K562 treated with DMSO at 1 percent for 4 hours (cell line): ENCODE data around the gene ADAD2. TPM values are rescaled to one million over a fixed set of nuclear protein-coding genes. Genes with fewer than 3 reads are reported as not detected.

Experiments used
- total RNA-seq: library from RNA; unstranded; fragments of 300-600 nt; gene quantifications from 2 replicates; pipeline ENCODE4 v1.2.3, GENCODE V29; 2022; ENCODE audit not compliant: insufficient read depth

ADAD2 gene
- not detected in 2 replicates for total RNA-seq

DNA sequence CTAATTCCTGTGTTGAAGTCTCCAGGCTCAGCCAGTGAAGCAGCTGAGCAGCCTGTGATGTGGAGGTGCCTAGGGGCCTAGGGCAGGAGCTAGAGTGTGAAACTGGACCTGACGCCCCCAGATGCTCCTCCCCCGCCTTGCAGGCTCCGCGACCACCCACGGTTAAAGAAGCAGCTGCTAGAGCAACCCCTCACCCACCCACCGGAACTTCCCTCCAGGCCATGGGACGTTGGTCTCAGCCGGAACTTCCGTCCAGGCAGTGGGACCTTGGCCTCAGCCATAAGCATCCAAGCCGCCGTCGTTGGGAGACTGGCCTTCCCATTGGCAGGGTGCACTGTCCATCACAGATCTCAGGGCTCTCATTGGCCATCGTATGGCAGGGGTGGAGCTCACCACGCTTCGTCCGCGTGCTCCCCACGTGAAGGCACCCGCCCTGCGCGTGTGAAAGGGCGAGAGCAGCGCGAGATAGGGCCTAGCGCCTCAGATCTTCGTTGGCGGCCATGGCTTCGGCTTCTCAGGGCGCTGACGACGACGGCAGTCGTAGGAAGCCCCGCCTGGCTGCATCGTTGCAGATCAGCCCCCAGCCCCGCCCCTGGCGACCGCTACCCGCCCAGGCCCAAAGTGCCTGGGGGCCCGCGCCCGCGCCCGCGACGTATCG lies at the start of gene ADAD2:
Gene ADAD2 (plus strand): TSS at position 427 of the 658 bp plus-strand sequence. CDS start 74 bp downstream, at position 501.

GRCh38 chr16:84144859-84145639 lies 45.9 kb upstream of the ADAD2 start, which contains the start of the genes DNAAF1 and HSDL1:
Gene DNAAF1 (plus strand): TSS chr16:84145308. CDS start chr16:84145441, 133 bp downstream.
Gene HSDL1 (minus strand): TSS chr16:84145177. CDS start chr16:84131321, 13,856 bp downstream.

GRCh38 chr16:84186685-84187437 lies 4.1 kb upstream of the ADAD2 start, which contains the start of gene TAF1C:
Gene TAF1C (minus strand): TSS chr16:84187057. CDS start chr16:84184988, 2,069 bp downstream.

DNA sequence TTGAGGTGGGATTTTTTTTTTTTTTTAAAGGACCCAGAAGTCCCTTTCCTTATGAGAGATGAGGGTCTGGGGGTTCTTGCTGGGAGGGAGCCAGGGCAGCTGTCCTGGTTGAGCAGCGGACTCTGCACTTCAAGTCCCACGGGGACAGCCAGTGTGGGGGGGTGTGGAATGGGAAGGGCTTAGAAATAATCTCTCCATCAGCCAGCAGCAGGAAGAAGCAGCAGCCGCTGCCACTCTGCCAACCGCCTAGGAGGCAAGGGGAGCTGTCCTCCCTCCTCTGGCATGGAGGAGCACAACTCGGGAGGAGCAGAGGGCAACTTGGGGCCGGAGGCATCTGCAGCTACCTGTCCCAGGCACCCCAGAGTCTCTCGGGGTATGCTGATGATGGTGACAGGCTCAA lies 49.0 kb downstream of the ADAD2 start, which contains the start of gene KCNG4:
Gene KCNG4 (minus strand): TSS at position 104 of the 400 bp plus-strand sequence. CDS start 2,527 bp downstream, outside the sequence.

Other genes starting within 250 kb of the ADAD2 start
- 8.4 and 12.5 TPM in 2 replicates for gene OSGIN1, start 237.9 kb upstream of the ADAD2 start, total RNA-seq
- not detected in 2 replicates for gene NECAB2, start 222.9 kb upstream of the ADAD2 start, total RNA-seq
- not detected in 2 replicates for gene SLC38A8, start 148.4 kb upstream of the ADAD2 start, total RNA-seq
- 75.4 and 83.6 TPM in 2 replicates for gene MBTPS1, start 74.2 kb upstream of the ADAD2 start, total RNA-seq
- gene HSDL1, start 46.0 kb upstream of the ADAD2 start, total RNA-seq = 35.6 and 48.7 TPM in 2 replicates
- gene DNAAF1, start 45.8 kb upstream of the ADAD2 start, total RNA-seq = 0.15 TPM in 1 of 2 replicates, not detected in the other
- 15.6 and 27.6 TPM in 2 replicates for gene TAF1C, start 4.1 kb upstream of the ADAD2 start, total RNA-seq
- not detected in 2 replicates for gene KCNG4, start 48.9 kb downstream of the ADAD2 start, total RNA-seq
- not detected in 2 replicates for gene WFDC1, start 103.7 kb downstream of the ADAD2 start, total RNA-seq
- gene ATP2C2, start 177.4 kb downstream of the ADAD2 start, total RNA-seq = not detected in 2 replicates